HG02973 (cell line): Measurements from ENCODE around the gene UBE2M.

ENCODE experiments used
- ATAC-seq: cut with Tn5 transposase; IDR thresholded peaks from one replicate; pipeline ENCODE4 v1.9.1; 2021; ENCODE audit warnings: moderate library complexity; ENCODE audit not compliant: unreplicated experiment

The UBE2M gene

DNA sequence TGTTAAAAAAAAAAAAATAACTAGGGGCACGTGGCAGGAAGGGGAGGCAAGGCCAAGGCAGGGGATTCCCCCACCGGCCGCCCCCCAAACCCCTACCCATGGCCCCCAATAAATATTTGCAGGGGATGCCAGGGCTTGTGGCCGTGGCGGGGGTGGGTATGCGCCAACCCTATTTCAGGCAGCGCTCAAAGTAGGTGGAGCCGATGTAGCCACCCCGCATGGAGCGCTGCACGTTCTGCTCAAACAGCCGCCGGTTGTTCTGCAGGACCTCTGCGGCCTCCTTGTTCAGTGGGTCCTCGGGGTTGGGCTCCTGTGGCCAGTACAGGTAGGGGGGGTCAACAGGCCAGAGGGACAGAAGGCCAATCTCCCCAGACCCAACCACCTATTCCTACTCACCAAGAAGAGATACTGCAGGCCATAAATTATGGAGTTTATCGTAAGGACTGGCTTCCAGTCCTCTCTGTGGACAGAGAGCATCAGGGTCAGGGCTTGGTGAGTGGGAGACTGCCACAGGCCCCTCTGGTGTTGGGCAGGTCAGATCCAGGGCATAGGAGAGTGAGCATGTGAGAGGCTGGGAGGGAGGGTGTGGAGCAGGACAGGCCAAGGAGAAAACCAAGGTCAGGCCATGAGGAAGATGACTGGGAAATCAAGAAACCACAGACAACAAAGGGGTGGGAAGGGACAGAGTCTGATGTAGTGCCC lies 2.3 kb downstream of the UBE2M start:
- no peak for ATAC-seq

- no peak for ATAC-seq
Measured at GRCh38 chr19:58555369-58555885, 3.0 kb downstream of the UBE2M start.

- ATAC-seq: peak; percentile 15
Measured at GRCh38 chr19:58554494-58555368, 3.7 kb downstream of the UBE2M start, which contains the start of gene CHMP2A. TSS of gene CHMP2A (minus strand) at chr19:58555105. CDS start at chr19:58554212, 893 bp downstream.

DNA sequence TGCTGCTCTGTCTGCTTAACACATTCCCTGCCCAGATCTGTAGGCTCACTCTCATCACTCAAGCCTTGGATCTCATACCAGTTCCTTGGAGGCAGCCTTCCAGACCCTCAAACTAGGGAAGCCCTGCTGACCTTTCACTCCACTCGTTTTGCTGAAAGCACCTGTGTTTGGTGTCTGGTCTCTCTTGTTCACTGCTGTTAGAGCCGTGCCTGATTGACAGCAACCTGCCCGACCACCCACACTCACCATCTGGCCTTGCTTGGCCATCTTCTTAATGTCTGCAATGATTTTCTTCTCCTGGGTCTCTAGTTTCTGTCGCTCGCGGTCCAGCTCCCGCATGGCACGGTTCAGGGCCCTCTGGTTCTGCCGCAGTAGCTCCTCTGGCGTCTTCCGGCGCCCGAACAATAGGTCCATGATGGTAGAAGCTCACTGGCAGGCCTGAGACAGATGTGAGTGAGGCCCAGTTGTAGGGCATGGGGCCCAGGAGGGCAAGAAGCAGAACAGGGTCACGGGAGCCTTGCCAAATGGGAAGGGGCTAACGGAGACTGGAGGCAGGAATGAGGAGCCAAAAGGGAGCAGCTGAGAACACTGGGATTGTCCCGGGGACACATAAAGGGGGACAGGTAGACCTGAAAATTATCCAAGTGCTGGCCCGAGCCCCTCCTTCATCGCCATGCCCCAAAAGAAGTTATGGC lies 4.5 kb downstream of the UBE2M start:
- ATAC-seq: no peak

DNA sequence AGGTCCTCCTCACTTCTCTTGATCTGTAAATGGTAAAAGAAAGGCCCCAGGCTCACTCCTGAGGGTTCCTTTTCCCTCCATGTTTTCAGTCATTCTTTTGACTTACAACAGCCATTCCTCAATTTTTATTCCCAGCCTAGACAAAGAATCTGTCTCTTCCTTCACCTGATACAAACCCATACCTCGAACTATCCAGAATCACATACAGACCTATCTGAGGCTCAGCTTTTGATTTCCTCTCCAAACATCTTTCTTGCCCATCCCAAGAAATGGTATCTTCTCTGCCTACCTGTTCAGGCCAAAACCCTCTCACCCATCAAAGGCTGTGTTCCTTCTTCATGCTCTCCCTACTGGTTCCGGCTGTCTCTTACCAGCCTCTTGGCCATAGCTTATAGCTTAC lies 5.8 kb downstream of the UBE2M start:
- no peak for ATAC-seq

- ATAC-seq: no peak
Measured at GRCh38 chr19:58551577-58552471, 6.6 kb downstream of the UBE2M start.

- ATAC-seq: no peak
Measured at GRCh38 chr19:58551123-58551497, 7.3 kb downstream of the UBE2M start.

- no peak for ATAC-seq
Measured at GRCh38 chr19:58550362-58551122, 7.9 kb downstream of the UBE2M start.

DNA sequence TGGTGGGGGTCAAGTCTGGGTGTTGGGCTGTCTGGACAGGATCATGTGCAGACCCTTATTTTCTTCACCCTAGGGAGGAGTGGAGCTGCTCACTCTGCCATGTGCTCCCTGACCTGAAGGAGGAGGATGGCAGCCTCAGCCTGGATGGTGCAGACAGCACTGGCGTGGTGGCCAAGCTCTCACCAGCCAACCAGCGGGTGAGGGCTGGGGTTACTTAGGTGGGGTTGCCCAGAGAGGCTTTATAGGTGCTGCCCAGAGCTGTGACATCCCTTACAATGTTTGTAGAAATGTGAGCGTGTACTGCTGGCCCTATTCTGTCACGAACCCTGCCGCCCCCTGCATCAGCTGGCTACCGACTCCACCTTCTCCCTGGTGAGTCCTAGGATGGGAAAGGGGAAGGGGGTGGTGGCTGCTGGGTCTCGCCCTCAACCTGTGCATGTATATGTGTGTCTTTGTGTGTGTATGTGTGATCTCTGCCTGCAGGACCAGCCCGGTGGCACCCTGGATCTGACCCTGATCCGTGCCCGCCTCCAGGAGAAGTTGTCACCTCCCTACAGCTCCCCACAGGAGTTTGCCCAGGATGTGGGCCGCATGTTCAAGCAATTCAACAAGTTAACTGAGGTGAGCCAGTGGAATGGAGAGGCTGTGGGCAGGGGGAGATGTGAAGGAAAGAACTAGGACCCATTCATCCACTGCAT lies 8.6 kb downstream of the UBE2M start:
- ATAC-seq: no peak

DNA sequence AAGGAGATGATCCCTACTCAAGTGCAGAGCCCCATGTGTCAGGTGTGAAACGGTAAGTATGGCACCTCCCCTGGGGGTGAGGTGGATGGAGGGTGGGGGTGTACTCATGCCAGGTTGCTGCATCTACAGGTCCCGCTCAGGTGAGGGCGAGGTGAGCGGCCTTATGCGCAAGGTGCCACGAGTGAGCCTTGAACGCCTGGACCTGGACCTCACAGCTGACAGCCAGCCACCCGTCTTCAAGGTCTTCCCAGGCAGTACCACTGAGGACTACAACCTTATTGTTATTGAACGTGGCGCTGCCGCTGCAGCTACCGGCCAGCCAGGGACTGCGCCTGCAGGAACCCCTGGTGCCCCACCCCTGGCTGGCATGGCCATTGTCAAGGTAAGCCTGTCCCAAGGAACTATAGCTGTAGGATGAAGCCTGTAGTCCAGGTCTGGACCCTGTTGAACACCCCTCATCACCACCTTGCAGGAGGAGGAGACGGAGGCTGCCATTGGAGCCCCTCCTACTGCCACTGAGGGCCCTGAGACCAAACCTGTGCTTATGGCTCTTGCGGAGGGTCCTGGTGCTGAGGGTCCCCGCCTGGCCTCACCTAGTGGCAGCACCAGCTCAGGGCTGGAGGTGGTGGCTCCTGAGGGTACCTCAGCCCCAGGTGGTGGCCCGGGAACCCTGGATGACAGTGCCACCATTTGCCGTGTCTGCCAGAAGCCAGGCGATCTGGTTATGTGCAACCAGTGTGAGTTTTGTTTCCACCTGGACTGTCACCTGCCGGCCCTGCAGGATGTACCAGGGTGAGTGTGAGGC lies 9.3 kb downstream of the UBE2M start:
- ATAC-seq: no peak

DNA sequence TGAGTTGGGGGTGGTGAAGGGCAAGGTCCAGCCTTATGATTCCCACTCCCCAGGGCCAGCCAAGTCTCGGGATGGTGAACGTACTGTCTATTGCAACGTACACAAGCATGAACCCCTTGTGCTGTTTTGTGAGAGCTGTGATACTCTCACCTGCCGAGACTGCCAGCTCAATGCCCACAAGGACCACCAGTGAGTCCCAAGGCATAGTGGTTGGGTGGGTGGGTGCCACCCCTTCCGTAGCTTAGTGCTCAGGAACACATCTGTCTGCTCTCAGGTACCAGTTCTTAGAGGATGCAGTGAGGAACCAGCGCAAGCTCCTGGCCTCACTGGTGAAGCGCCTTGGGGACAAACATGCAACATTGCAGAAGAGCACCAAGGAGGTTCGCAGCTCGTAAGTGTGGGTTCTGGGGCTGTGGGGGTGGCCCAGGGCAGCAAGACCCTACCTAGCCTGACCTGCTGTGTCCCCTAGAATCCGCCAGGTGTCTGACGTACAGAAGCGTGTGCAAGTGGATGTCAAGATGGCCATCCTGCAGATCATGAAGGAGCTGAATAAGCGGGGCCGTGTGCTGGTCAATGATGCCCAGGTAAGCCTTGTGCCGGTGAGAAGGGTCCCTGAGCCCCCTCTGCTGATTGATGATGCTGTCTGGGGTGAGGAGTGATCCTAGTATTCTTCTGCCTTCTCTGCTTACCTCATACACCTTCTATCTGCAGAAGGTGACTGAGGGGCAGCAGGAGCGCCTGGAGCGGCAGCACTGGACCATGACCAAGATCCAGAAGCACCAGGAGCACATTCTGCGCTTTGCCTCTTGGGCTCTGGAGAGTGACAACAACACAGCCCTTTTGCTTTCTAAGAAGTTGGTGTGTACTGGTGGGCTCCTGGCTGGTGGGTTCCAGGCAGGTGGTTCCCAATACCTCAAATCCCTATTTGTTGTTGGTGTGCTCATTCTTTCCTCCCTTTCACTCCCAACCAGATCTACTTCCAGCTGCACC lies 10.8 kb downstream of the UBE2M start:
- no peak for ATAC-seq

- no peak for ATAC-seq
Measured at GRCh38 chr19:58546019-58546530, 12.3 kb downstream of the UBE2M start.

GRCh38 chr19:58545286-58546018 lies 13.0 kb downstream of the UBE2M start:
- no peak for ATAC-seq

DNA sequence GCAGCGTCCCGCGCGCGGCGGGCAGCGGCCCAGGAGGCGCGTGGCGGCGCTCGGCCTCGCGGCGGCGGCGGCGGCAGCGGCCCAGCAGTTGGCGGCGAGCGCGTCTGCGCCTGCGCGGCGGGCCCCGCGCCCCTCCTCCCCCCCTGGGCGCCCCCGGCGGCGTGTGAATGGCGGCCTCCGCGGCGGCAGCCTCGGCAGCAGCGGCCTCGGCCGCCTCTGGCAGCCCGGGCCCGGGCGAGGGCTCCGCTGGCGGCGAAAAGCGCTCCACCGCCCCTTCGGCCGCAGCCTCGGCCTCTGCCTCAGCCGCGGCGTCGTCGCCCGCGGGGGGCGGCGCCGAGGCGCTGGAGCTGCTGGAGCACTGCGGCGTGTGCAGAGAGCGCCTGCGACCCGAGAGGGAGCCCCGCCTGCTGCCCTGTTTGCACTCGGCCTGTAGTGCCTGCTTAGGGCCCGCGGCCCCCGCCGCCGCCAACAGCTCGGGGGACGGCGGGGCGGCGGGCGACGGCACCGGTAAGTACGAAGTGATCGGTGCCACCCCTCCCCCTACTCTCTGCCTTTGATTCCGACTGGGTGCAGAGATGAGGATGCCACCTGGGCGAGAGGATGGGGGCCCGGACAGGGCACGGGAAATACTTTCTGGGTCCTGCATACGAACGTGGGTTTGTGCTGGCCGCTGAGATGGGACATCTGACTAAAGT lies 13.7 kb downstream of the UBE2M start:
- peak; percentile 39 for ATAC-seq

DNA sequence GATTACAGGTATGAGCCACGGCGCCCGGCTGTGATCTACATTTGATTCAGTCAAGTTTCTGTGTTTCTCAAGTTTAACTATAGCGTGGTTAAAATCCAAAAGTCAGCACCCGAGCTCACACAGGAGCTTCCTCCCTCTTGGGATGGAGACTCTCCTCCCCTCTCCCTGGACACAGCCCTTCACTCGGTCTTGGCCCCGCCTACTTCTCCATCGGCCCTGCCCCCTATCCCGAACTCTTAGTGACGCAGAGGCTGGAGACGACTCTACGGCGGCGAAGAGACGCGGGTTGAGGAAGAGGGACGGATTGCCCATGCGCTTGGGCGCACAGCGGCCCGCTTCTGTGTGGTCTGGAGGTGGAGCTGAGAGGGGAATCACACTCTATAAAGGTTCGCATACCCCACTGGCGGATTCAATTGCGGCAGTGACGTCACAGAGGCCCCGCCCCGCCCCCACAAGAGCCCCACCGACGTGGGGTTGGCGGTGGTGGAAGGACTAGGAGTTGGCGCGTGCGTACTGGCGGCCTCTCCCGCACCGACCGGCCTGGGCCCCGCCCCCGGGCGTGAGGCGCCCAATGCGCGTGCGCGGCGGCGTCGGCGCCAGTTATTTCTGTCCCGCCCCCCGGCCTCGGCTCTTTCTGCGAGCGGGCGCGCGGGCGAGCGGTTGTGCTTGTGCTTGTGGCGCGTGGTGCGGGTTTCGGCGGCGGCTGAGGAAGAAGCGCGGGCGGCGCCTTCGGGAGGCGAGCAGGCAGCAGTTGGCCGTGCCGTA lies 14.4 kb downstream of the UBE2M start, which contains the start of gene TRIM28:
TRIM28 (plus strand) TSS at position 239 of the 765 bp plus-strand sequence. CDS start 694 bp downstream, outside the sequence.
- ATAC-seq: peak; percentile 66
